Cerebellar cortex (tissue), 1 donor: ENCODE results near the gene ALDH1L2.
"Not testable (repeated sequence)": the region's sequence is repeated elsewhere in the genome, so short reads cannot be mapped to it uniquely, and the experiment has no call there.

Experiments
- DNase-seq: peaks from one replicate; pipeline ENCODE4 v3.0.0-alpha.2; 2015; ENCODE audit warnings: low spot score

The ALDH1L2 gene

GRCh38 chr12:104977688-104978087, 106.6 kb downstream of the ALDH1L2 start:
- not testable (repeated sequence) for DNase-seq

- DNase-seq = no peak
These were observed 107.6 kb downstream of the ALDH1L2 start for GRCh38 chr12:104976703-104977102.

DNA sequence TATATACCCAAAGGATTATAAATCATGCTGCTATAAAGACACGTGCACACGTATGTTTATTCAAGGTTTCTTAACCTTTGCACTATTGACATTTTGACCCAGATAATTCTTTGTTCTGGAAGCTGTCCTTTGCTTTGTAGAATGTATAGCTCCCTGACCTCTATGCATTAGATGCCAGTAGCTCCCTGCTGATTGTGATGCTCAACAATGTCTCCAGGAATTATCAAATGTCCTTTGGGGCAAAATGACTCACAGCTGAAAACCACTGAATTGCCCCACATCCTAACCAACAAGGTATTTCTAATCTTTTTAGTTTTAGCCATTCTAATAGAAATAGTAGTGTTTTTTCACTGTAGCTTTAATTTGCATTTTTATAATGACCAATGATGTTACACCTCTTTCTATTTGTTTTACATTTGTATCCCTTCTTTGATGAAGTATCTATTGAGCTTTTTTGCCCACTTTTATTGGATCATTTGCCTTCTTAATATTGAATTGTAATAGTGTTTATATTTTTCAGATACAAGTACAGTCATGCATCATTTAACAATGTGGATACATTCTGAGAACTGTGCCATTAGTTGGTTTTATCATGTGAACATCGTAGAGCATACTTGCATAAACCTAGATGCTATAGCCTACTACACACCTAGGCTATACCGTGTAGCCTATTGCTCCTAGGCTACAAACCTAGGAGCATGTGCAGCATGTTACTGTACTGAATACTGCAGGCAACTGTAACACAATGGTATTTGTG, 108.5 kb downstream of the ALDH1L2 start:
- no peak for DNase-seq

GRCh38 chr12:104974626-104975290, 109.5 kb downstream of the ALDH1L2 start:
- DNase-seq = no peak

GRCh38 chr12:104973250-104973649, 111.0 kb downstream of the ALDH1L2 start:
- no peak for DNase-seq

- no peak for DNase-seq
These were observed 113.0 kb downstream of the ALDH1L2 start for GRCh38 chr12:104971306-104971705.
